Mammary epithelial cell (primary cell): ENCODE data around the gene MAML2.

Experiments
- CTCF ChIP-seq, 2 donors: IDR thresholded peaks in 1 of 2; conservative IDR thresholded peaks in 1 of 2; 2 replicates each; pipeline ENCODE4 v1.5.1; 2011 to 2012; ENCODE audit warnings: inconsistent platforms in 2 of 2, low read length in 2 of 2, mild to moderate bottlenecking in 2 of 2, control low read depth in 1 of 2, low read depth in 1 of 2; ENCODE audit not compliant: insufficient read depth in 1 of 2; ENCODE audit errors: extremely low read depth in 1 of 2
- EZH2 ChIP-seq: IDR thresholded peaks from 2 replicates; pipeline ENCODE4 v1.6.1; 2012; ENCODE audit warnings: low read length, inconsistent platforms, borderline replicate concordance

GRCh38 chr11:96044747-96045146 lies 298.2 kb downstream of the MAML2 start:
- TF ChIP-seq CTCF (conservative IDR thresholded peaks at IDR 0.05 in 1 of 2, IDR thresholded peaks at IDR 0.05 in 1 of 2; ENCODE audit: extremely low read depth in 1 of 2, insufficient read depth in 1 of 2, low read depth in 1 of 2, low read length in 2 of 2) = no peak
- no peak for TF ChIP-seq EZH2
